K562 (cell line): ENCODE measurements around the gene AMN1. TPM values are rescaled to one million over a fixed set of nuclear protein-coding genes. Genes with fewer than 3 reads are reported as not detected.

ENCODE experiments used
- ATF2 ChIP-seq: sonication (generic); formaldehyde crosslinking; IDR thresholded peaks from 2 replicates; pipeline ENCODE4 v1.8.1; 2022; ENCODE audit warnings: missing genetic modification reagents
- BHLHE40 ChIP-seq: IDR thresholded peaks from 2 replicates; pipeline ENCODE4 v1.6.1; 2011; ENCODE audit warnings: low read length, improper control_type of control experiment
- CGGBP1 ChIP-seq: fragments of 250-450 bp; sonication (Bioruptor Pico); IDR thresholded peaks from 2 replicates; pipeline ENCODE4 v1.9.0; 2021; ENCODE audit warnings: mild to moderate bottlenecking
- CREM ChIP-seq: IDR thresholded peaks from 2 replicates; pipeline ENCODE4 v1.6.1; 2014; ENCODE audit warnings: antibody characterized with exemption, low read depth
- DNMT1 ChIP-seq: fragments of 450-650 bp; IDR thresholded peaks from 2 replicates; pipeline ENCODE4 v1.6.1; 2016; ENCODE audit warnings: antibody characterized with exemption, mild to moderate bottlenecking
- GTF2B ChIP-seq: IDR thresholded peaks from 2 replicates; pipeline ENCODE4 v1.6.1; 2011; ENCODE audit not compliant: insufficient read length; ENCODE audit errors: extremely low read depth
- HDAC2 ChIP-seq: fragments of 450-650 bp; IDR thresholded peaks from 2 replicates; pipeline ENCODE4 v1.6.1; 2016; ENCODE audit warnings: mild to moderate bottlenecking
- HNRNPH1 ChIP-seq: fragments of 200-400 bp; formaldehyde crosslinking; optimal IDR thresholded peaks from 2 replicates; pipeline ENCODE3; 2017; ENCODE audit warnings: low read depth, mild to moderate bottlenecking, low read length, moderate library complexity
- HSF4 ChIP-seq: fragments of 250-450 bp; sonication (Bioruptor Pico); IDR thresholded peaks from 2 replicates; pipeline ENCODE4 v2.1.2; 2022; ENCODE audit warnings: mild to moderate bottlenecking, moderate library complexity, borderline replicate concordance
- KAT8 ChIP-seq: fragments of 450-650 bp; IDR thresholded peaks from 2 replicates; pipeline ENCODE4 v1.6.1; 2016; ENCODE audit warnings: low read depth, mild to moderate bottlenecking
- KHSRP ChIP-seq: fragments of 450-650 bp; IDR thresholded peaks from 2 replicates; pipeline ENCODE4 v1.6.1; 2017
- KLF10 ChIP-seq: fragments of 250-450 bp; sonication (Bioruptor Pico); IDR thresholded peaks from 2 replicates; pipeline ENCODE4 v1.6.1; 2021; ENCODE audit warnings: matching md5 sums
- NCOA2 ChIP-seq, 2 experiments: fragments of 450-650 bp; IDR thresholded peaks; 2 replicates each; pipeline ENCODE4 v1.6.1; 2018; ENCODE audit warnings: mild to moderate bottlenecking in 2 of 2, moderate library complexity in 1 of 2; ENCODE audit not compliant: partially characterized antibody in 2 of 2
- NR3C1 ChIP-seq: sonication (generic); formaldehyde crosslinking; IDR thresholded peaks from 2 replicates; pipeline ENCODE4 v1.8.1; 2022; ENCODE audit warnings: missing genetic modification reagents
- PML ChIP-seq: IDR thresholded peaks from 2 replicates; pipeline ENCODE4 v1.6.1; 2012; ENCODE audit warnings: low read length, inconsistent platforms
- RAD51 ChIP-seq: fragments of 450-650 bp; IDR thresholded peaks from 2 replicates; pipeline ENCODE4 v1.7.1; 2016; ENCODE audit warnings: low read depth, mild to moderate bottlenecking, borderline replicate concordance
- RB1 ChIP-seq: fragments of 450-650 bp; IDR thresholded peaks from 2 replicates; pipeline ENCODE4 v1.6.1; 2017; ENCODE audit warnings: low read depth, mild to moderate bottlenecking
- RBM22 ChIP-seq: fragments of 200-400 bp; formaldehyde crosslinking; IDR thresholded peaks from 2 replicates; pipeline ENCODE4 v1.6.1; 2018; ENCODE audit warnings: low read length, low read depth; ENCODE audit not compliant: poor library complexity, severe bottlenecking
- SOX6 ChIP-seq: fragments of 450-650 bp; IDR thresholded peaks from 2 replicates; pipeline ENCODE4 v1.6.1; 2014; ENCODE audit warnings: mild to moderate bottlenecking
- SRSF9 ChIP-seq: fragments of 200-400 bp; formaldehyde crosslinking; IDR thresholded peaks from 2 replicates; pipeline ENCODE4 v1.6.1; 2017; ENCODE audit warnings: low read depth, low read length, borderline replicate concordance
- TAF15 ChIP-seq: fragments of 200-400 bp; formaldehyde crosslinking; IDR thresholded peaks from 2 replicates; pipeline ENCODE4 v1.6.1; 2017; ENCODE audit warnings: mild to moderate bottlenecking, low read depth, low read length, moderate library complexity
- TFAP4 ChIP-seq: sonication (generic); formaldehyde crosslinking; IDR thresholded peaks from 2 replicates; pipeline ENCODE4 v1.8.0; 2022; ENCODE audit warnings: missing genetic modification reagents, mild to moderate bottlenecking, moderate library complexity, borderline replicate concordance
- ZNF184 ChIP-seq: sonication (generic); formaldehyde crosslinking; IDR thresholded peaks from 2 replicates; pipeline ENCODE4 v1.5.0; 2020; ENCODE audit warnings: missing genetic modification reagents
- ZNF408 ChIP-seq: fragments of 250-450 bp; sonication (Bioruptor Pico); IDR thresholded peaks from 2 replicates; pipeline ENCODE4 v1.4.0; 2020; ENCODE audit warnings: low read depth, mild to moderate bottlenecking, moderate library complexity
- ZNF512 ChIP-seq: IDR thresholded peaks from 2 replicates; pipeline ENCODE4 v1.6.1; 2016; ENCODE audit warnings: missing genetic modification characterization, missing compliant biosample characterization
- polyA plus RNA-seq, 8 experiments: library from polyadenylated mRNA; depleted of rRNA in 4 of 8; stranded (reverse) in 5 of 8; unstranded in 3 of 8; fragments of >200 nt; fragmentation: Nextera tagmentation in 2 of 8; fragmentation: Illumina TruSeq in 1 of 8; extraction: Ambion mirVana in 2 of 8; extraction: Trizol in 1 of 8; gene quantifications; 2 replicates each; pipeline versions ENCODE4 v1.2.1 to v1.2.3, GENCODE V29; 2011 to 2014; ENCODE audit warnings: inconsistent platforms in 1 of 8, missing spikeins in 1 of 8
- total RNA-seq, 7 experiments: library from RNA; depleted of rRNA in 6 of 7; stranded (reverse); fragments of >200 nt in 6 of 7; fragmentation: Illumina TruSeq in 2 of 7; extraction: Trizol in 2 of 7; gene quantifications; 2 replicates each; pipeline versions ENCODE4 v1.2.1 to v1.2.3, GENCODE V29; 2011 to 2021; ENCODE audit warnings: low replicate concordance in 1 of 7

Gene AMN1
- total and polyA plus RNA-seq, 9 of the 15 experiments (the other 6 are each of a cell fraction or from before 2014, with no cell fraction given), result 5.2 to 27.6 (median 13.0) TPM

- TF ChIP-seq TFAP4 (CRISPR knock-in tag), result peak; percentile 88
- peak in 1 of 2 experiments; percentile 100 for TF ChIP-seq NCOA2 (IDR thresholded peaks at IDR 0.05; ENCODE audit: partially characterized antibody in 2 of 2)
- no peak for TF ChIP-seq ATF2
- no peak for TF ChIP-seq NR3C1 (CRISPR knock-in tag)
- TF ChIP-seq KHSRP, result peak; percentile 97
- TF ChIP-seq SOX6, result no peak; the same call in 1 of the 2 replicates
- no peak for TF ChIP-seq HNRNPH1
- TF ChIP-seq GTF2B, result peak; percentile 75
- TF ChIP-seq KLF10 (CRISPR knock-in tag), result no peak
- peak; percentile 54 for TF ChIP-seq RBM22
- 0 out of 2 replicates have a peak, but pooled peaks have one; percentile 25 for TF ChIP-seq CGGBP1 (CRISPR knock-in tag)
- 0 out of 2 replicates have a peak, but pooled peaks have one; percentile 64 for TF ChIP-seq HDAC2
- peak; percentile 99 for TF ChIP-seq CREM
- TF ChIP-seq SRSF9, result no peak
- 0 out of 2 replicates have a peak, but pooled peaks have one; percentile 3 for TF ChIP-seq BHLHE40
- no peak for TF ChIP-seq RAD51
- TF ChIP-seq KAT8, result no peak
- peak; percentile 55 for TF ChIP-seq PML
- TF ChIP-seq ZNF408 (CRISPR knock-in tag), result no peak
- no peak for TF ChIP-seq DNMT1
- TF ChIP-seq HSF4 (CRISPR knock-in tag), result no peak
- no peak for TF ChIP-seq RB1
- no peak for TF ChIP-seq ZNF512 (tag)
- no peak for TF ChIP-seq ZNF184 (CRISPR knock-in tag)
- no peak for TF ChIP-seq TAF15
These were observed at the start of gene AMN1 (continued) for GRCh38 chr12:31728917-31729640.
